ENCODE results near the gene SLC51A. TPM values are rescaled to one million over a fixed set of nuclear protein-coding genes. Genes with fewer than 3 reads are reported as not detected.
"Not testable (repeated sequence)": the region's sequence is repeated elsewhere in the genome, so short reads cannot be mapped to it uniquely, and the experiment has no call there.

The SLC51A gene
- total RNA-seq, 1 donor from 2014 or later: not detected

GRCh38 chr3:196236223-196236622 lies 19.9 kb downstream of the SLC51A start:
- DNase-seq (ENCODE audit: extremely low read depth, low read depth, low spot score): no peak

GRCh38 chr3:196237203-196237602 lies 20.9 kb downstream of the SLC51A start:
- DNase-seq (ENCODE audit: extremely low read depth, low read depth, low spot score): no peak

- DNase-seq (ENCODE audit: extremely low read depth, low read depth, low spot score): no peak
Measured at GRCh38 chr3:196238612-196239560, 22.6 kb downstream of the SLC51A start.

GRCh38 chr3:196240424-196240823 lies 24.1 kb downstream of the SLC51A start:
- no peak for DNase-seq (ENCODE audit: extremely low read depth, low read depth, low spot score)

GRCh38 chr3:196241704-196242103 lies 25.4 kb downstream of the SLC51A start:
- DNase-seq (ENCODE audit: extremely low read depth, low read depth, low spot score): no peak

GRCh38 chr3:196244166-196244565 lies 27.8 kb downstream of the SLC51A start:
- DNase-seq (ENCODE audit: extremely low read depth, low read depth, low spot score): not testable (repeated sequence)

GRCh38 chr3:196246612-196247308 lies 30.4 kb downstream of the SLC51A start:
- DNase-seq (ENCODE audit: extremely low read depth, low read depth, low spot score): no peak

- DNase-seq (ENCODE audit: extremely low read depth, low read depth, low spot score): no peak
Measured at GRCh38 chr3:196251918-196252317, 35.6 kb downstream of the SLC51A start.

GRCh38 chr3:196254376-196255283 lies 38.3 kb downstream of the SLC51A start:
- no peak for DNase-seq (ENCODE audit: extremely low read depth, low read depth, low spot score)

GRCh38 chr3:196255776-196256175 lies 39.4 kb downstream of the SLC51A start:
- DNase-seq (ENCODE audit: extremely low read depth, low read depth, low spot score): no peak

GRCh38 chr3:196260784-196261183 lies 44.5 kb downstream of the SLC51A start:
- no peak for DNase-seq (ENCODE audit: extremely low read depth, low read depth, low spot score)

GRCh38 chr3:196263819-196264218 lies 47.5 kb downstream of the SLC51A start:
- no peak for DNase-seq (ENCODE audit: extremely low read depth, low read depth, low spot score)

GRCh38 chr3:196268284-196269163 lies 52.2 kb downstream of the SLC51A start:
- no peak for DNase-seq (ENCODE audit: extremely low read depth, low read depth, low spot score)

GRCh38 chr3:196270499-196270898 lies 54.2 kb downstream of the SLC51A start:
- DNase-seq (ENCODE audit: extremely low read depth, low read depth, low spot score): no peak

- no peak for DNase-seq (ENCODE audit: extremely low read depth, low read depth, low spot score)
Measured at GRCh38 chr3:196272826-196273225, 56.5 kb downstream of the SLC51A start.

GRCh38 chr3:196273655-196274054 lies 57.3 kb downstream of the SLC51A start:
- DNase-seq (ENCODE audit: extremely low read depth, low read depth, low spot score): no peak

- DNase-seq (ENCODE audit: extremely low read depth, low read depth, low spot score): no peak
Measured at GRCh38 chr3:196274585-196274984, 58.3 kb downstream of the SLC51A start.

- DNase-seq (ENCODE audit: extremely low read depth, low read depth, low spot score): no peak
Measured at GRCh38 chr3:196275126-196275525, 58.8 kb downstream of the SLC51A start.

- no peak for DNase-seq (ENCODE audit: extremely low read depth, low read depth, low spot score)
Measured at GRCh38 chr3:196280689-196281440, 64.5 kb downstream of the SLC51A start.
